T-cell (primary cell): ENCODE data around the gene STX8. TPM values are rescaled to one million over a fixed set of nuclear protein-coding genes. Genes with fewer than 3 reads are reported as not detected.
"Not testable (repeated sequence)": the region's sequence is repeated elsewhere in the genome, so short reads cannot be mapped to it uniquely, and the experiment has no call there.

Source experiments
- ATAC-seq, 4 experiments: fragments of 200-7000 bp in 3 of 4; fragments of 150-1000 bp in 1 of 4; cut with Tn5 transposase; replicated peaks in 1 of 4; 1 replicate in 3 of 4; 2 replicates in 1 of 4; pipeline ENCODE4 v1.10.0; 2021; ENCODE audit warnings: moderate library complexity in 3 of 4, mild to moderate bottlenecking in 2 of 4, moderate number of reproducible peaks in 1 of 4
- CTCF ChIA-PET, 2 donors: fragments of 300-600 bp; sonication (Branson Sonifier 250); formaldehyde crosslinking; loops; one replicate each; lab custom pipeline; 2022; ENCODE audit warnings: antibody characterized with exemption in 2 of 2; lab: Charles Lee
- POLR2A ChIA-PET, 2 donors: fragments of 300-600 bp; sonication (Branson Sonifier 250); formaldehyde crosslinking; loops; one replicate each; lab custom pipeline; 2022; ENCODE audit warnings: antibody characterized with exemption in 2 of 2; lab: Charles Lee
- DNase-seq, 35 experiments: peaks; one replicate each; pipeline versions ENCODE4 v3.0.0 to v3.0.0-alpha.2; 2013 to 2023
- H3K27ac ChIP-seq: one replicate; pipeline ENCODE4 v1.5.1; 2013; ENCODE audit warnings: low read length
- H3K27me3 ChIP-seq, 2 experiments: replicated peaks in 1 of 2; 1 replicate in 1 of 2; 2 replicates in 1 of 2; pipeline versions ENCODE4 v1.6.1 to v1.7.0; 2013; ENCODE audit warnings: low read length in 1 of 2, mixed read lengths in 1 of 2; ENCODE audit not compliant: control insufficient read depth in 2 of 2, insufficient read depth in 2 of 2; ENCODE audit errors: extremely low read depth in 1 of 2
- H3K36me3 ChIP-seq, 2 donors: 1 replicate in 1 of 2; 2 replicates in 1 of 2; pipeline versions ENCODE4 v1.6.1 to v1.7.0; 2013; ENCODE audit warnings: low read length in 1 of 2; ENCODE audit not compliant: control insufficient read depth in 2 of 2, insufficient read depth in 1 of 2; ENCODE audit errors: extremely low read depth in 1 of 2
- H3K4me1 ChIP-seq, 2 experiments: 1 replicate in 1 of 2; 2 replicates in 1 of 2; pipeline versions ENCODE4 v1.6.1 to v1.7.0; 2013; ENCODE audit warnings: low read length in 2 of 2, mixed read lengths in 1 of 2; ENCODE audit not compliant: insufficient read depth in 2 of 2, control insufficient read depth in 1 of 2; ENCODE audit errors: extremely low read depth in 1 of 2
- H3K4me3 ChIP-seq, 2 donors: 1 replicate in 1 of 2; 2 replicates in 1 of 2; pipeline versions ENCODE4 v1.5.1 to v1.7.0; 2013; ENCODE audit warnings: mild to moderate bottlenecking in 2 of 2, low read length in 1 of 2, moderate library complexity in 1 of 2; ENCODE audit not compliant: control insufficient read depth in 1 of 2; ENCODE audit errors: extremely low read depth in 1 of 2
- H3K9me3 ChIP-seq: 2 replicates; pipeline ENCODE4 v1.7.0; 2013
- H3K27ac Mint-ChIP-seq, 2 donors: one replicate each; pipeline ENCODE4 v1.8.0; 2020 to 2021; ENCODE audit warnings: mild to moderate bottlenecking in 2 of 2, mixed read lengths in 2 of 2
- H3K27me3 Mint-ChIP-seq, 2 donors: one replicate each; pipeline ENCODE4 v1.8.0; 2021 to 2022; ENCODE audit warnings: mixed read lengths in 2 of 2
- H3K36me3 Mint-ChIP-seq: one replicate; pipeline ENCODE4 v1.8.0; 2021; ENCODE audit warnings: mixed read lengths
- H3K4me1 Mint-ChIP-seq, 3 donors: one replicate each; pipeline ENCODE4 v1.8.0; 2020 to 2022; ENCODE audit warnings: mixed read lengths in 3 of 3, mild to moderate bottlenecking in 1 of 3
- H3K4me3 Mint-ChIP-seq, 3 donors: one replicate each; pipeline ENCODE4 v1.8.0; 2020 to 2022; ENCODE audit warnings: mild to moderate bottlenecking in 3 of 3, mixed read lengths in 3 of 3, moderate library complexity in 3 of 3
- H3K9me3 Mint-ChIP-seq, 3 donors: one replicate each; pipeline ENCODE4 v1.8.0; 2020 to 2022; ENCODE audit warnings: mixed read lengths in 3 of 3
- WGBS: methylation state at CpG from one replicate; pipeline ENCODE4 v1.1.5; 2013; ENCODE audit warnings: missing lambda C conversion rate; ENCODE audit not compliant: insufficient coverage; 5-methylcytosine and 5-hydroxymethylcytosine counted together
- total RNA-seq, 35 experiments: library from RNA in 6 of 35; stranded (reverse) in 6 of 35; fragments of 120-200 nt in 1 of 35; gene quantifications; one replicate each; pipeline versions ENCODE4 v1.2.1 to v1.2.4 and lab custom pipeline; 2013 to 2026

The STX8 gene
- total RNA-seq, 5 donors from 2014 or later (not counting 1 experiment from before 2014, with no cell fraction given), result 34.1 to 65.2 (median 57.8) TPM

DNA sequence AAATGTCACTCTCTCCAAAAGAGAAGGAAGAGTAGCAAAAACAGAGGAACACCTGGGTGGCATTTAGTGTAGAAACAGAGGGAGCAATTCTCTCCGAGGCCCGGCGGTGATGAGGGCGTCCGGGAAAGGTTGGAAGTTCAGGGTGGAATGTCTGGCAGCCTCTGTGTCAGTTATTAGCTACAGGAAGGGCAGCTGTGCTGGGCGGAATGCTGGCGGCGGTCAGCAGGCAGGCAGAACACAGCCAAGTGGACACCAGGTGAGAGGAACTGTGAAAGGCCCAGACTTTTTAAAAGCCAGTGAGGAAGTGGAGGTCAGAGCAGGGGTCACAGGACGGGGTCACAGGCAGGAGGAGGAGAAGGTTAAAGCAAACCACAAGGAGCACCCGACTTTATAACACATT is 316.2 kb downstream of the STX8 start:
- ATAC-seq (no peak), DNase-seq (no peak)
- ChIA-PET POLR2A (no interaction called here), CTCF (no interaction called here)
- H3K9me3 ChIP-seq, result no peaks in the 10 kb centered on the region
- no peaks in the 10 kb centered on the region for H3K27me3 Mint-ChIP-seq
- H3K4me3 ChIP-seq, result no peak overlapping the region
- H3K36me3 ChIP-seq, result no peaks in the 10 kb centered on the region
- peaks cover 0 to 3% of the 10 kb centered on the region in 2 experiments for H3K4me1 ChIP-seq
- peaks cover 11% of the 10 kb centered on the region for H3K36me3 Mint-ChIP-seq
- no peak overlapping the region for H3K4me3 Mint-ChIP-seq
- no peak overlapping the region for H3K27ac Mint-ChIP-seq
- no peaks in the 10 kb centered on the region for H3K27me3 ChIP-seq
- H3K4me1 Mint-ChIP-seq, result peaks cover 10 to 14% (median 10%) of the 10 kb centered on the region in 3 donors
- H3K9me3 Mint-ChIP-seq, result peaks cover 0 to 2% (median 0%) of the 10 kb centered on the region in 3 donors
- no peak overlapping the region for H3K27ac ChIP-seq
- WGBS, result 97% methylated on average over 7 of the region's 10 CpGs

DNA sequence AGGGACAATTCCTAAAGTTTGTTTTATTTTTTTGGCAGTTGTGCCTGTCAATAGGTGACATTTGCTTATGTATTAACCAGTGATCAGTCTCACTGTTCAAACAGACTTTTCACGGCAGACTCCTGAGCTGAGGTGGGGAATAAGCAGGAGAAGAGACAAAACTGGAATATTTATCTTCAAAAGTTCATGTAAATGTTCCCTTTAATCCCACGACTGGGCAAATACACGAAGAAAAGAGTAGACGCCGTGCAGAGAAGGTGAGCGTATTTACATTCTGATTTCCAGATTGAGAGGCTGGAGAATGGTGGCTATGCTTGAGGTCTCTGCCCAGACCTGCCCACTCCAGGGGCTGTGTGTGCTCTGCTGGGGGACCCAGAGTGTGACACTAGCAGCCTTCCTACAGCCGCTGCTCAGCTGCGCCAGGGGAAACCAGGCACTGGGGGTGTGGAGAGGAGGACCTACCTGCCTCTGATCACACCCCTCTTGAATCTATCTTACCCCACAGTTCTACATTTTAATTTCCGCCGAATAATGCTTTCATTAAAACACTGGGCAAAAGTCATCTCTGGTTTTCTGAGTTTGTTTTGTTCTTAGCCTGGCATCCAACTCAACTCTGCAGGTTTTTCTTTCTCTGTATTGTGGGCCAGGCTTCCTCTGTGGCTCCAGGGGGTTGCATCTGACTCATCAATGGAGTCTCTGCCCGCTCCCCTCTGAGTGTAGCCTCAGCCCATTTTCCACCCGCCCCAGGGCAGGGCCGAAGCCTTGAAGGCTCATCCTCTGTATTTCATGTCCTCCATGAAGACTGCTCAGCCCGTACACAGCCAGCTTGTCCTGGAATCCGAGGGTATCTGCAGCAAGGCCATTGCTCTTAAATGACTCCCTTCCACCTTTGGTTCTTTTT is 317.3 kb downstream of the STX8 start:
- Mint-ChIP-seq H3K36me3 (peaks cover 3% of the 10 kb centered on the region), H3K4me1 (peaks cover 14 to 19% (median 17%) of the 10 kb centered on the region in 3 donors), H3K27ac (no peak overlapping the region), H3K9me3 (no peaks in the 10 kb centered on the region), H3K4me3 (no peak overlapping the region), H3K27me3 (no peaks in the 10 kb centered on the region)
- Histone ChIP-seq H3K27me3 (no peaks in the 10 kb centered on the region), H3K4me1 (peaks cover 5 to 7% of the 10 kb centered on the region in 2 experiments), H3K4me3 (no peak overlapping the region), H3K27ac (no peak overlapping the region), H3K36me3 (no peaks in the 10 kb centered on the region), H3K9me3 (no peaks in the 10 kb centered on the region)
- POLR2A ChIA-PET, result no interaction called here
- ATAC-seq (no peak), DNase-seq (no peak)
- CTCF ChIA-PET, result no interaction called here
- WGBS, result 68% methylated on average over 5 of the region's 15 CpGs

DNA sequence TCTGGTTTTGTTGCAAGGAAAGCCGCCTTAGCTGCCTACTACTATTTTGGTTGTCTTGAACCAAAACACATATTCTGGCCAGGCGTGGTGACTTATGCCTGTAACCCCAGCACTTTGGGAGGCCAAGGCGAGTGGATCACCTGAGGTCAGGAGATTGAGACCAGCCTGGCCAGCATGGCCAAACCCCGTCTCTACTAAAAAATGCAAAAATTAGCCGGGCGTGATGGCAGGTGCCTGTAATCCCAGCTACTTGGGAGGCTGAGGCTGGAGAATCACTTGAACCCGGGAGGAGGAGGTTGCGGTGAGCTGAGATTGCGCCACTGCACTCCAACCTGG is 318.0 kb downstream of the STX8 start:
- H3K4me3 ChIP-seq, H3K27ac ChIP-seq, H3K36me3 Mint-ChIP-seq, H3K36me3 ChIP-seq, H3K9me3 ChIP-seq, H3K4me1 ChIP-seq, H3K4me3 Mint-ChIP-seq, DNase-seq, H3K27me3 Mint-ChIP-seq, CTCF ChIA-PET, POLR2A ChIA-PET, H3K9me3 Mint-ChIP-seq, ATAC-seq, H3K27me3 ChIP-seq, H3K27ac Mint-ChIP-seq: not testable (repeated sequence)
- WGBS, result 96% methylated on average over 5 of the region's 9 CpGs
- H3K4me1 Mint-ChIP-seq, result peaks cover 22 to 26% (median 25%) of the 10 kb centered on the region in 3 donors

DNA sequence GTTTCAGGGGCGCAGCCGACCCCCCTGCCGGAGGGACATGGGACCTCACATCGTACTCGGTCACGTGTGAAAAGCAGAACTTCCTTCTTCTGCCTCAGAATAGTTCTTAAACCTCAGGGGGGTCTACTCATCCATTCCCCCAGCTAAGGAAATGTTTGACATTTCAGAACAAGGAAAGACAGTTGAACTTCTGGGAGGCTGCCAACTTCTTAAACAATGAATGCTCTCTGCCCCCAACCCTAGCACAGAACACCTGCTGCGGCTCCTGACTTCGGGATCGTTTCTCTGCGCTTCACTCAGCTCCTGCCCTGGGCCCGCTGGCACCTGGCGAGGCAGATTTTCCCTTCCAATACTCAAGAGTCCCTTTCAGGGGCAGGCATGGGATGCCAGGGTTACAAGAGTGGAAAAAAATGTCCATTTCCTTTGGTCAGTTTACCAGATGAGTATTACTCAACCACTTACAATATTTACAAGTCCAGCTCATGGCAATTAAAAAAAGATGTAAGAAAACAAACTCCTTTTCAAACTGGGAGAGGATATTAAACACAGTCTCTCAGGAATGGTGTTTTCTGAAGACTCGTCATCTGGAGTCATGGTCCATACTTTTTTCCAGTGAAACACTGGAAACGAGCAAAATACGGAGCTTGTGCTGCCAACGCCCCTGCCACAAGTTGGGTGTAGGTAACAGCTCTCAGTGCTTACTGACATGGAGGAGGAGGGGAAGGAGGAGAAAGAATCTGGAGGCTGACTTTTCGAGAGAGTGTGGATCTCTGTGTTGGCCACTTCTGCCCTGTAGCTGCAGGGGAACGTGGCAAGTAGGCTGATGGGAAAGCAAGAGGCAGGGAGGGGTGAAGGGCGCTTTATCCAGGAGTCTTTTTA is 318.6 kb downstream of the STX8 start:
- no peak overlapping the region for H3K4me3 Mint-ChIP-seq
- peaks cover 3% of the 10 kb centered on the region for H3K36me3 Mint-ChIP-seq
- no peaks in the 10 kb centered on the region for H3K27me3 Mint-ChIP-seq
- Histone ChIP-seq H3K27ac (no peak overlapping the region), H3K27me3 (no peaks in the 10 kb centered on the region), H3K36me3 (no peaks in the 10 kb centered on the region), H3K4me1 (peaks cover 9 to 13% of the 10 kb centered on the region in 2 experiments), H3K4me3 (no peak overlapping the region), H3K9me3 (no peaks in the 10 kb centered on the region)
- no peaks in the 10 kb centered on the region for H3K9me3 Mint-ChIP-seq
- WGBS, result 85% methylated on average over 8 of the region's 19 CpGs
- ChIA-PET POLR2A (no interaction called here), CTCF (no interaction called here)
- peaks cover 24 to 29% (median 28%) of the 10 kb centered on the region in 3 donors for H3K4me1 Mint-ChIP-seq
- DNase-seq, result no peak
- no peak overlapping the region for H3K27ac Mint-ChIP-seq
- ATAC-seq, result no peak

DNA sequence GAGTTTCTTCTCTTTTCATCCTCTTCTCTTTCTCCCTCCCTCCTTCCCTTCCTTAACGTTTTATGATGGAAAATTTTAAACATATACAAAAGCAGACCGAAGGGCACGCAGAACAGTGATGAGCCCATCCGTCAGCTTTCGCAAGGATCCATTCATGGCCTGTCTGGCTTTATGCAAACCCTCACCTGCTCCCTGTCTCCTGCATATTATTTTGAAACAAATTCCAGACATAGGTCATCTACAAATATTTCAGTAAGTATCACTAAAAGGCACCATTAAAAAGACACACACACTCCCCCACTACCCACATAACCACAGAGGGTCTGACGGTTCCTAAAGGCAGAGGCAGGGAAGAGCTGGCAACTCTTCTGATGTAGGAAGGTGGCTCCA is 319.3 kb downstream of the STX8 start:
- Mint-ChIP-seq H3K27ac (no peak overlapping the region), H3K4me3 (no peak overlapping the region), H3K4me1 (peaks cover 24 to 29% (median 28%) of the 10 kb centered on the region in 3 donors), H3K9me3 (no peaks in the 10 kb centered on the region), H3K27me3 (no peaks in the 10 kb centered on the region), H3K36me3 (peaks cover 3% of the 10 kb centered on the region)
- H3K36me3 ChIP-seq, result no peaks in the 10 kb centered on the region
- ChIA-PET CTCF (no interaction called here), POLR2A (no interaction called here)
- WGBS, result 86% methylated on average over 5 of the region's 6 CpGs
- H3K4me3 ChIP-seq, result no peak overlapping the region
- no peak for DNase-seq
- ATAC-seq, result no peak
- no peaks in the 10 kb centered on the region for H3K27me3 ChIP-seq
- H3K9me3 ChIP-seq, result no peaks in the 10 kb centered on the region
- H3K4me1 ChIP-seq, result peaks cover 6 to 13% of the 10 kb centered on the region in 2 experiments
- H3K27ac ChIP-seq, result no peak overlapping the region

DNA sequence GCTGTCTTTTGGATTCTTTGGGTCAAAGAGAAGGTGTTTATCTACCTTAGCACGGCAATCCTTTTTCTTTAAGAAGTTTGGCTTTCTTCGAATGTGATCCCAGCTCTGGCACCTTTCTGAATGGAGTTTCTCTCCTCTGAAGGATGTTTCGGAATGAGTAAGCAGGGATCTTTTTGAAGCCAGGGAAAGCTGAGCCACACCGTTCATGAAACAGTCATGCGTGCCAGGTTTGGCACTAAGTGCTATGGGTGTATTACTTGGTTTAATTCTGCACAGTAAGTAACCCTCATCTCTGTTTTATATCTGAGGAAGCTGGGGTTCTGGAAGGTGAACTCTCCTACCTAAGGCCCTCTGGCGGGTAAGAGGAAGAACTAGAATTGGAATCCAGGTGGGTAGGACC is 319.8 kb downstream of the STX8 start:
- POLR2A ChIA-PET, result no interaction called here

More for the DNA sequence above, 319.8 kb downstream of the STX8 start:
- Mint-ChIP-seq H3K9me3 (no peaks in the 10 kb centered on the region), H3K27ac (no peak overlapping the region), H3K27me3 (no peaks in the 10 kb centered on the region), H3K36me3 (peaks cover 3% of the 10 kb centered on the region), H3K4me3 (no peak overlapping the region), H3K4me1 (peaks cover 27 to 31% (median 28%) of the 10 kb centered on the region in 3 donors)
- ATAC-seq (no peak), DNase-seq (no peak)
- Histone ChIP-seq H3K36me3 (no peaks in the 10 kb centered on the region), H3K4me1 (peaks cover 6 to 13% of the 10 kb centered on the region in 2 experiments), H3K27ac (no peak overlapping the region), H3K9me3 (no peaks in the 10 kb centered on the region), H3K4me3 (no peak overlapping the region), H3K27me3 (no peaks in the 10 kb centered on the region)
- WGBS, result 93% methylated on average over 2 of the region's 6 CpGs
- CTCF ChIA-PET, result no interaction called here
